NCI-H1694 treated with DMSO at 0.1 percent for 48 hours (cell line): Measurements from ENCODE around the gene NR1H3.
A peak's percentile ranks its signal among the peaks of the same experiment; 100 is the strongest.

Source experiments
- DNase-seq: peaks from one replicate; lab custom pipeline; 2025; lab: John Stamatoyannopoulos, UW

NR1H3 gene

GRCh38 chr11:47244448-47245350, 13.1 kb upstream of the NR1H3 start:
- no peak for DNase-seq

DNA sequence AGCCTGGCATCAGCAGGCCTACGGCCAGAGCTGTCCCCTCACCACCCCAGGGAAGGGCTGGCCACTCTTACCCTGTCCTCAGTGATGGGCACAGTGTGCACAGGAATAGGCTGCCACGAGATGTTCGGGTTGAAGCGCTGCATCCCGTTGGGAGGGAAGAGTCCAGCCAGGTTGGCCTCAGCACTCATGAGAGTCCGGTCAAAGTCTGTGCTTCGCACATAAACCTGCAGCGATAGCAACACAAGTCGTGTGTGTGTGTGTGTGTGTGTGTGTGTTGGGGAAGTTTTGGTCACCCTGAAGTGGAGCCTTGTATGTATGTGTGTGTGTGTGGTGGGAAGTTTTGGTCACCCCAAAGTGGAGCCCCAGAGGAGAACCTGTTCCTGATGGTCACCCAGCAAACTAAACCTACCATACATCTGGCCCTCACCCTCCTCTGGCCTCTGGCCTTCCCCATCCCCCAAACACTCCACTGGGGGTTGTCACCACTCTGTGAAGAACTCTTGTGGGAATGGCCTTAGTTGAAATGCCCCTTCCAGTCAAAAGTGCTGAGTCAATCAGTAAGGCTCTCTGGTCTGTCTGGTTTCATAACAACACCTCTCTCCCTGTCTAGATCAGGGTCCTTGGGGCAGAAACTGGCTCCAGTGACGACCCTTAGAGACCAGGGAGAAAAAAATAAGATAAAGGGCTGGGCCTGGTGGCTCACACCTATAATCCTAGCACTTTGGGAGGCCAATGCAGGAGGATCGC, 12.0 kb upstream of the NR1H3 start:
- no peak for DNase-seq

DNA sequence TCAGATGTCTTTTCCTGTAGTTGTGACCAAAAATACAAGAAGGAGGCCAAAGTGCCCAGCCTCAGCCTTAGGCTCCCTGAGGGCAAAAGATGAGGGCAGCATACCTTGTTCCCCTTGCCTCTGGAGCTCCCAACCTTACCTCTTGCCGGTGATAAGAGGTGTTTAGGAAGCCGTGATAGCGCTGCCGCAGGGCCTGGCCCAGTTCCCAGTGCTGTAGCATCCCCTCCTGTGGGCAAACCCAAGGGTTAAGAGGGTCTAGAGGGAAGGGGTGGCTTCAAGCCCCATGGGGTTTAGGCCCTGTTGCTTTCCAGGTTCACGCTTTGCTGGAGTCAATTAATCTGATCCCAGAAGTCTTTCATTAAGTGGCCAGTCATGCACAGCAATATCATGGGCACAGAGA, 10.3 kb upstream of the NR1H3 start:
- DNase-seq, result no peak

- no peak for DNase-seq
Observed at GRCh38 chr11:47248304-47248663, 9.5 kb upstream of the NR1H3 start.

- DNase-seq, result peak; percentile 67
Observed at GRCh38 chr11:47248664-47249377, 9.0 kb upstream of the NR1H3 start, which contains the start of gene ACP2. Gene ACP2 (minus strand): TSS chr11:47248814. CDS start chr11:47248789, 25 bp downstream.

GRCh38 chr11:47249378-47249715, 8.4 kb upstream of the NR1H3 start:
- DNase-seq, result no peak

GRCh38 chr11:47251751-47252150, 6.0 kb upstream of the NR1H3 start:
- DNase-seq, result no peak

DNA sequence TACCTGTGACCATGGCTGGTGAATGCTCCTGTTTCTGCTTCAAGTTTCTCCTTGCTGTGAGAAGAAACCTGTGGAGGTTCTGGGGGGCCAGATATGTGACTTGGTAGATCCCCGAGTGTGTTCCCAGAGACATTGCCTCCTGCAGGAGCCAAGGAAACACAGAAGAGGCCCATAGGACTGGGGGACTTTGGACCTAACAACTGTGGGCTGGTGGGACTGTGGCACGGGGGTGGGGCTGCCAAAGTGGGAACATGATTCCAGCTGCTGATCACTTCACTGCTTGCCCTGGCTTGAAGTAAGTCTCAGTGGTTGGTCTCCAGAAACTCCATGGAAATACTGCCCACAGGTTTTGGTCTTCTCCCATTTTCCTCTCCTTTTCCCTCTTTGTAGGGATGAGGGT, 4.1 kb upstream of the NR1H3 start:
- no peak for DNase-seq

DNA sequence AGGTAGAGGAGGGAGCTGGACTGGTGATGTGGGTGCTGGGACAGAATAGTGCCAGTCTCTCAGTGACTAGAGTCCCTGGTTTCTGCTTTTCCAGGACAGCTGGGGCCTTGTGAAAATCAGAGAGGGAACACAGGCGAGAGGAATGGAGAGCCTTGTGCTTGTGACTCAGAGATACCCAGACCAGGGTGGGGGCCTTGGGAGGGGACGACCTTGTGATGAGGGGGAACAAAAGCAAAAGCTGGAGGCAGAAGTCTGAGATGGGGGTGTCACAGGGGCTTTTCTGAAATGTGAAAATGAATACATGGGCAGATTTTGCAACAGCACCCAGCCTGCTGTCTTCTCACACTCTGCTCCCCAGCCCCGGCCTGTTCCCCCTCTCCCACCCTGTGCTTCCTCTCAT, 3.4 kb upstream of the NR1H3 start:
- no peak for DNase-seq

- DNase-seq, result no peak
Observed at GRCh38 chr11:47256374-47256773, 1.4 kb upstream of the NR1H3 start.

GRCh38 chr11:47257177-47257516, 649 bp upstream of the NR1H3 start:
- no peak for DNase-seq

DNA sequence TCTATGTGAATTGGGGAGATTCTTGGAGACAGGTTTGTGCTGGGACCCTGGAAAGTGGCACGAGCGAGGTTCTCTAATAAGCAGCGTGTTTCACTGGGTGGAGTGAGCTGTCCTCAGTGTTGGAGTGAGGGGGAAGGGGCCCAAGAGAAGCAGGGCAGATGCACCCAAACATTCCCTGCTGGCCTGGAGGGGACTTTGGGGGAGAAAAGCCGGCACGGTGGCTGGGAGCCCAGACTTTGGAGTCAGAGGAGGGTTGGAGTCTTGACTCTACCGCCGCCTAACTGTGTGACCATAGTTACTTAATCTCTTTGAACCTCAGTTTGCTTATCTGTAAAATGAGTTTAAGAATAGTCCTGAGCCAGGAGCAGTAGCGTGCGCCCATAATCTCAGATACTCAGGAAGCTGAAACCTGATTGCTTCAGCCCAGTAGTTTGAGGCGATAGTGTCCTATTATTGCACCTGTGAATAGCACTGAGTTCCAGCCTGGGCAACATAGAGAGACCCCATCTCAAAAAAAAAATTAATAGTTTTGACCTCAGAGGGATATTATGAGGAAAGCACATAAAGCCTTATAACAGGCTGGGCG, 614 bp downstream of the NR1H3 start:
- DNase-seq, result no peak

DNA sequence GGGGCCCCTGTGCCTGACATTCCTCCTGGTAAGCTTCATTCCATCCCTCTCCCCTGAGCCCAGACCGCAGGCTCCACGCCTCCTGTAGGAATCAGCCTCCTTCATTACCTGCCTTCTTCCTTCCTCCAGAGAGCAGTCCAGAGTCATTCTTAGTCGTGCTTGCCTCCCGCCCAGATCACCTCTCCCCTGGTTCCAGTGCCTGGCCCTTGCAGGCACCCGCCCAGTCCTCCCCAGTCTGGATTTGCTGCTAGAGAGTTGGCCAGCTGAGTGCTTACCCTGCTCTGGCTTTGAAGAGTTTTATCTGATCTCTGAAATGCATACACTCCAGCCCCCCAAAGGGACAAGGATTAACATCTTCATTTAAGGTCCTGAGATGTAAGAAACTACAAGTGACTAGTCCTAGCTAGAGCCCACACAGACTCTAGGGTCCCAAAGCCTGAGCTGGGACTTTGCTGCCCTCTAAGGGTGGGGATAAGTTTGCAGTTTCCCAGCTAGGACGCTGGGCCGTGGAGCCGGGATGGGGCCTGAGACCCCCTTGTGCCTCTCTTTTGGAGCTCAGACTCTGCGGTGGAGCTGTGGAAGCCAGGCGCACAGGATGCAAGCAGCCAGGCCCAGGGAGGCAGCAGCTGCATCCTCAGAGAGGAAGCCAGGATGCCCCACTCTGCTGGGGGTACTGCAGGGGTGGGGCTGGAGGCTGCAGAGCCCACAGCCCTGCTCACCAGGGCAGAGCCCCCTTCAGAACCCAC, 1.6 kb downstream of the NR1H3 start:
- peak; percentile 25 for DNase-seq

GRCh38 chr11:47260366-47260765, 2.6 kb downstream of the NR1H3 start:
- no peak for DNase-seq

DNA sequence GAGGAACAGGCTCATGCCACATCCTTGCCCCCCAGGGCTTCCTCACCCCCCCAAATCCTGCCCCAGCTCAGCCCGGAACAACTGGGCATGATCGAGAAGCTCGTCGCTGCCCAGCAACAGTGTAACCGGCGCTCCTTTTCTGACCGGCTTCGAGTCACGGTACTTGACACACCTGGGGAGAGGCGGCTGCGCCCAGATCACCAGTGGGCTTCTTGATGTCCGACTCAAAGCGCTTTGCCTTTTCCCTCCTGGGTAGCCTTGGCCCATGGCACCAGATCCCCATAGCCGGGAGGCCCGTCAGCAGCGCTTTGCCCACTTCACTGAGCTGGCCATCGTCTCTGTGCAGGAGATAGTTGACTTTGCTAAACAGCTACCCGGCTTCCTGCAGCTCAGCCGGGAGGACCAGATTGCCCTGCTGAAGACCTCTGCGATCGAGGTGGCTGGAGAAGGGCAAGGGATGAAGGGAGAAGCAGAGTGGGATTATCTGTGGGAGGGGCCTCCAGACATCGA, 3.5 kb downstream of the NR1H3 start:
- DNase-seq, result no peak

GRCh38 chr11:47264119-47264518, 6.3 kb downstream of the NR1H3 start:
- no peak for DNase-seq

GRCh38 chr11:47264521-47264920, 6.7 kb downstream of the NR1H3 start:
- no peak for DNase-seq

DNA sequence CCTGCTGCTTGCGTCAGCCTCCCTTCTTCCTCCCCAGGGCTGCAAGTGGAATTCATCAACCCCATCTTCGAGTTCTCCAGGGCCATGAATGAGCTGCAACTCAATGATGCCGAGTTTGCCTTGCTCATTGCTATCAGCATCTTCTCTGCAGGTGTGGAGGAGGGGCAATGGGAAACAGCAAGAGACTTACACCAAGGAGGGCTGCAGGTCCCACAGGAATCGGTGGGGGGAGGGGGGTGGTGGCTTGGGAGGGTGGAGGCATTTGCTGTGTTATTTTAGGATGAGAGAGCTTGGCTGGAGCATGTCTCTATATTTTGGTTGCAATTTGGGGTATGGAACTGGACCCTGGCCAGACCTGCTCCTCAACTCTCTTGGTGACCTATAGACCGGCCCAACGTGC, 10.1 kb downstream of the NR1H3 start:
- no peak for DNase-seq

- no peak for DNase-seq
Observed at GRCh38 chr11:47268448-47269001, 10.7 kb downstream of the NR1H3 start.

- peak; percentile 83 for DNase-seq
Observed at GRCh38 chr11:47269002-47269828, 11.4 kb downstream of the NR1H3 start.
